Body of pancreas (tissue), 4 donors: ENCODE measurements around the gene MT1B. TPM values are rescaled to one million over a fixed set of nuclear protein-coding genes. Genes with fewer than 3 reads are reported as not detected.
"Not testable (repeated sequence)": the region's sequence is repeated elsewhere in the genome, so short reads cannot be mapped to it uniquely, and the experiment has no call there.

ENCODE experiments used
- ATAC-seq: fragments of 150-250 bp; one replicate; pipeline ENCODE4 v1.9.1; 2016
- DNase-seq, 4 donors: peaks; one replicate each; pipeline ENCODE4 v3.0.0-alpha.2; 2019
- H3K27ac ChIP-seq, 4 donors: fragments of 200-600 bp; sonication (generic); 1 replicate in 3 of 4; 2 replicates in 1 of 4; pipeline versions ENCODE4 v1.5.1 to v1.6.1; 2016 to 2019; ENCODE audit warnings: mild to moderate bottlenecking in 1 of 4, mixed read lengths in 1 of 4, moderate library complexity in 1 of 4
- H3K27me3 ChIP-seq, 2 donors: fragments of 200-600 bp; sonication (generic); one replicate each; pipeline ENCODE4 v1.6.0; 2016; ENCODE audit warnings: mild to moderate bottlenecking in 1 of 2
- H3K36me3 ChIP-seq, 2 donors: fragments of 200-600 bp; sonication (generic); replicated peaks in 1 of 2; 2 replicates each; pipeline ENCODE4 v1.5.1; 2016; ENCODE audit warnings: low read depth in 2 of 2; ENCODE audit not compliant: insufficient read depth in 1 of 2
- H3K4me1 ChIP-seq: fragments of 200-600 bp; sonication (generic); one replicate; pipeline ENCODE4 v1.6.0; 2016
- H3K4me3 ChIP-seq, 2 donors: fragments of 200-600 bp; sonication (generic); 1 replicate in 1 of 2; 2 replicates in 1 of 2; pipeline ENCODE4 v1.5.1; 2016 to 2019
- H3K9me3 ChIP-seq, 3 donors: fragments of 200-600 bp; sonication (generic); 1 replicate in 2 of 3; 2 replicates in 1 of 3; pipeline ENCODE4 v1.5.1; 2016
- CTCF ChIP-seq, 7 experiments: fragments of 450-650 bp in 4 of 7; fragments of 200-600 bp in 3 of 7; sonication (generic) in 3 of 7; IDR thresholded peaks; one replicate each; pipeline ENCODE4 v1.5.1; 2016 to 2019; ENCODE audit warnings: antibody characterized with exemption in 7 of 7
- POLR2A ChIP-seq, 3 donors: fragments of 450-650 bp; IDR thresholded peaks; one replicate each; pipeline ENCODE4 v1.6.1; 2016; ENCODE audit warnings: antibody characterized with exemption in 3 of 3, mild to moderate bottlenecking in 2 of 3
- WGBS, 2 donors: methylation state at CpG; one replicate each; pipeline ENCODE4 v1.1.5; 2017; 5-methylcytosine and 5-hydroxymethylcytosine counted together
- intact Hi-C: fragments of 100-400 bp; cut with DNase I; formaldehyde crosslinking; loops from one replicate; pipeline ENCODE4 v1.15.1; 2023
- total RNA-seq, 2 donors: library from RNA; depleted of rRNA; stranded (reverse); fragments of >200 nt; gene quantifications; one replicate each; pipeline ENCODE4 v1.1.0, GENCODE V29; 2016

Gene MT1B
- total RNA-seq, 2 donors from 2014 or later: not detected

- peak overlapping the region in 3 of 4 donors; percentile 82 to 91 (median 84) for H3K27ac ChIP-seq
- no peak for TF ChIP-seq POLR2A (IDR thresholded peaks at IDR 0.05)
- no peak for TF ChIP-seq CTCF (IDR thresholded peaks at IDR 0.05)
These were observed 18.3 kb downstream of the MT1B start for GRCh38 chr16:56669840-56670619.

GRCh38 chr16:56670620-56670934, 18.9 kb downstream of the MT1B start:
- H3K9me3 ChIP-seq: no peaks in the 10 kb centered on the region
- DNase-seq: no peak
- TF ChIP-seq CTCF (IDR thresholded peaks at IDR 0.05) (no peak), POLR2A (IDR thresholded peaks at IDR 0.05) (no peak)
- 21 to 68% methylated on average over 2 of the region's 2 CpGs for WGBS, 2 donors
- H3K27me3 ChIP-seq: no peaks in the 10 kb centered on the region
- ATAC-seq: no peak
- intact Hi-C loops: no loop called here
- peaks cover 48% of the 10 kb centered on the region for H3K4me1 ChIP-seq
- no peaks in the 10 kb centered on the region for H3K36me3 ChIP-seq
- peak overlapping the region in 1 of 4 donors; percentile 26 for H3K27ac ChIP-seq
- H3K4me3 ChIP-seq: no peak overlapping the region

More at GRCh38 chr16:56669840-56670619, 18.3 kb downstream of the MT1B start:
- DNase-seq (no peak), ATAC-seq (no peak)
- intact Hi-C loops: no loop called here
- Histone ChIP-seq H3K4me3 (no peak overlapping the region), H3K27me3 (no peaks in the 10 kb centered on the region), H3K4me1 (peaks cover 48% of the 10 kb centered on the region), H3K36me3 (no peaks in the 10 kb centered on the region), H3K9me3 (no peaks in the 10 kb centered on the region)
- WGBS, 2 donors: 18 to 21% methylated on average over 15 to 19 of the region's 19 CpGs

- 30 to 39% methylated on average over 2 of the region's 2 CpGs for WGBS, 2 donors
- intact Hi-C loops, DNase-seq, ATAC-seq, H3K9me3 ChIP-seq, H3K36me3 ChIP-seq, H3K27me3 ChIP-seq, H3K27ac ChIP-seq, H3K4me3 ChIP-seq: not testable (repeated sequence)
- peaks cover 43% of the 10 kb centered on the region for H3K4me1 ChIP-seq
These were observed 20.0 kb downstream of the MT1B start for GRCh38 chr16:56671691-56672090.

DNA sequence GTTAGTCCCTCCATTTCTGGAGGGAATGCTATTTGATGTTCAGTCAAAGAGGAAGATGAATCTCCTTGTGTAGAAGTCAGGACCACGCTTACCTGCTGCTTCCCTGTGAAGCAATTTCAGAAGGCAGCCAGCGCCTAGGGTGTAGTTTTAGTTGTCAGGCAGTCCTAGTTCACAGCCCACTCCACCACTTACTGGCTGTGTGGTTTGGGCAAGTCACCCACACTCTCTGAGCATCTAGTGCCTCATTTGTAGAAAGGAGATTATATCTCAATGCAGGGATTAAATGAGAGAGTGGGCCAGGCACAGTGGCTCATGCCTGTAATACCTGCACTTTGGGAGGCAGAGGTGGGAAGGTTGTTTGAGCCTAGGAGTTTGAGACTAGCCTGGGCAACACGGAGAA, 20.5 kb downstream of the MT1B start:
- WGBS, 2 donors: 73 to 78% methylated on average over 3 of the region's 3 CpGs
- H3K27ac ChIP-seq, H3K9me3 ChIP-seq, intact Hi-C loops, H3K4me3 ChIP-seq, ATAC-seq, H3K36me3 ChIP-seq, H3K27me3 ChIP-seq, DNase-seq: not testable (repeated sequence)
- H3K4me1 ChIP-seq: peaks cover 43% of the 10 kb centered on the region

- no peak overlapping the region for H3K27ac ChIP-seq
- H3K4me3 ChIP-seq: no peak overlapping the region
- no peak for TF ChIP-seq CTCF (IDR thresholded peaks at IDR 0.05)
- TF ChIP-seq POLR2A (IDR thresholded peaks at IDR 0.05): no peak
- no peaks in the 10 kb centered on the region for H3K9me3 ChIP-seq
- 83 to 84% methylated on average over 11 of the region's 11 CpGs for WGBS, 2 donors
- DNase-seq (no peak), ATAC-seq (no peak)
- H3K36me3 ChIP-seq: no peaks in the 10 kb centered on the region
- no peaks in the 10 kb centered on the region for H3K27me3 ChIP-seq
- H3K4me1 ChIP-seq: peaks cover 45% of the 10 kb centered on the region
- intact Hi-C loops: no loop called here
These were observed 21.3 kb downstream of the MT1B start for GRCh38 chr16:56672761-56673536.
